GM18505 (cell line): ENCODE data around the gene PLA2G2C.

ENCODE experiments used
- ATAC-seq: cut with Tn5 transposase; IDR thresholded peaks from one replicate; pipeline ENCODE4 v1.9.1; 2021; ENCODE audit not compliant: unreplicated experiment
- POLR2A ChIP-seq: IDR thresholded peaks from 4 replicates; pipeline ENCODE4 v1.6.1; 2011; ENCODE audit warnings: borderline replicate concordance; ENCODE audit not compliant: insufficient read depth, insufficient read length; ENCODE audit errors: extremely low read depth

PLA2G2C gene

DNA sequence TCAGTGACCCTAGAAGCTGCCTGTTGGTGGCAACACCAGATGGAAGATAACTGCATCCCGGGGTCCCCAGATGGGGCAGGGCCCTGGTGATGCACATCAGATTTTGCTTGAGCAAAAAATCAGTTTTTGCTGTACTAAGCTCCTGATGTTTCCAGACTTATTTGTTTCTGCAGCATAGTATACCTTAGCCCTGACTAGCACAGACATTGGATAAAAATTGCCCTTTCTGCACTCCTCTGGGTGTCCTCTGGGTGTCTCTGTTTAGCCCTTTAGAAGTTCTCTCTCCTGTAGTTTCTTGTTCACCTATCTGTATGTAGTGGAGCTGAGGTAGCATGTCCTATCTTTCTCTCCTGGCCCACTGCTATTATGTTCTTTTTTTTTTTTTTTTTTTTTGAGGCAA lies 30.3 kb upstream of the PLA2G2C start:
- no peak for TF ChIP-seq POLR2A

DNA sequence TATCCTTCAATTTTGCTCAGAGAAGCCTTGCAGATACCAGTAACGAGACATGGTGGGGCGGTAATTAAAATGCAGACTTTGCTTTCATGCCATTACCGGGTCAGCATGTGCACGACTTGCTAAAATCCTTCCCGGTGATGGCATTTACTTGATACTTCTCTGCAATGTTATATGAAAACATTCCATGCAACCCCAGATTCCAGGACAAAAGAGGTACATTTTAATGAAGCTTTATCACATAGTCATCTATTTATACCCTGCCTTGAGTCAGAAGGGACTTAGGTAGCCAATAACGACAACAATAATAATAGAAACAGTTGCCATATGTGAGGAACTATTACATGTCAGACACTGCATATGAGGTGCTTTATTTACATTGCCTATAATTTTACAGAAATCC lies 29.4 kb upstream of the PLA2G2C start:
- no peak for ATAC-seq
- no peak for TF ChIP-seq POLR2A

More for the DNA sequence above, 30.3 kb upstream of the PLA2G2C start:
- no peak for ATAC-seq

DNA sequence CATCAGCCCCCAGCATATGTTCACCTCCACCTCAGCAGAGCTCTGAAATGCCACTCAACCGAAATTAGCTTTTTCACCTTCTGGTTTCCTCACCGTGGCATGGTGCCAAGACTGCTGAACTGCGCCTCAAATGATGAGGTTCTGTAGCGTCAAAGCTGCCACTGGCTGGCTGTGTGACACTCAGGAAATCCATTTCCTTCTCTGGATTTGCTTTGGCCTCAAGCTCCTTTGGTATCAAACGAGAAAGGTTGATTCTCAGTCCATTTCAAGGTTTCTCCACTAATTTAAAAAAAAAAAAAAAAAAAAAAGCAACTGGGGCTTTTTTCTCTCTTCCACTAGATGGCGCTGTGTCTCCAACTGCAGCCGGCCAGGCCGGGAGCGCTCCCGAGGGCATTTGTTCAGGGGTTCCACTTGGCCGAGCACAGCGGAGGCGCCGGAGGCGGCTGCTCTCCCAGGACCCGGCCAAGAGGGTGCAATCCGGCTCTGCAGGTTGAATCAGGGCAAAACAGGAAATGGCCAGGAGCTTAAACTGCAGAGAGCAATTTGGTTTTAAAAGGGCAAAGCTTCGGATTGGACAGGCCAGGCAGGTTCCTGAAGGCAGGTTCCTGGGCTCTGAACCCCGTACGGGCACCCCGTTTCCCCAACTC lies 26.5 kb upstream of the PLA2G2C start:
- TF ChIP-seq POLR2A = no peak
- ATAC-seq = no peak

DNA sequence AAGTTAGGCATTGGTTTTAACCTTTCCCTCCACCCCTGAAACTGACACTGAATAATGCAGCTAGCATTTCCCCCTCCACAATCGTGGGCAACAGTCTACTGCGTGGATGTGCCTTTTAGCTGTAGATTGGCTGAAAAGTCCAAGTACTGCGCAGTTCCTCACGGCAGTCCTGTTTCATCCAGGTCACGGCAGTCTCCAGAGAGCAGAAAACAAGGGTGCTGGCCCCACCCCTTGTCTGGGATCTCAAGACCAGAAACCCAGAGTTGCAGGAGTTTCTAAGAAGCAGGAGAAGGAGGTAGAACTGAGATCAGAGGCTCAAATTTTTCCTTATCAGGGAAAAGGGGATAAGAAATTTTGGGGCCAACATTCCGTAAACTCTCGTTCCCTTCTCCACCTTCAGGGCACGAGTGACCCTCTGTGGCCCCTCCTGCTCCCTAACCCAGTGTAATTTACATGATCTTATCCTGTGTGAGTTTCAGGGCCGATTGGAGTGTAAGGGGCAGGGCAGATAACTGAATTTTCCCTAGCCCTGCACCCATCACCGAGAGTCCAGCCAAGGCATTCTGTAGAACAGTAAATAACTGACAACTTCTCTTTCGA lies 25.9 kb upstream of the PLA2G2C start:
- TF ChIP-seq POLR2A = no peak
- ATAC-seq = no peak

DNA sequence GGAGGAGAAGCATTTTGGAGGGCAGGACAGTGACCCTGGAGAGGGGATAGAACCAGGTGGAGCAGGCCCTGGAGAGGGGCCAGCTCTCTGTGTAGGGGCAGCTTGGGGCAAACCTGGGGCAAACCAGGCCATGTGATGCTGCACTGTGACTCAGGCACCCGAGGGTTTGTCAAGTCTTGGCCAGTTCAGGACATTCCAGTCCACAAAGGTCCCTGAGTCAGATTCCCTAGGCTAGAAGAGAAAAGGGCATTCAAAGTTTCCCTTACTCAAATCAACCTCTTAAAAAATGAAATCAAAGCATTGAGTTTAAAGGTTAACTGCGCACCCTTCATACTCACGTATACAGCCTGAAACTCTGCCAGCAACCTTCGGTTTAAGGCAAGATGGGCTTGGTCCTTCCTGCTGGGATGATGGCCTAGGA lies 25.2 kb upstream of the PLA2G2C start:
- TF ChIP-seq POLR2A = no peak
- no peak for ATAC-seq

DNA sequence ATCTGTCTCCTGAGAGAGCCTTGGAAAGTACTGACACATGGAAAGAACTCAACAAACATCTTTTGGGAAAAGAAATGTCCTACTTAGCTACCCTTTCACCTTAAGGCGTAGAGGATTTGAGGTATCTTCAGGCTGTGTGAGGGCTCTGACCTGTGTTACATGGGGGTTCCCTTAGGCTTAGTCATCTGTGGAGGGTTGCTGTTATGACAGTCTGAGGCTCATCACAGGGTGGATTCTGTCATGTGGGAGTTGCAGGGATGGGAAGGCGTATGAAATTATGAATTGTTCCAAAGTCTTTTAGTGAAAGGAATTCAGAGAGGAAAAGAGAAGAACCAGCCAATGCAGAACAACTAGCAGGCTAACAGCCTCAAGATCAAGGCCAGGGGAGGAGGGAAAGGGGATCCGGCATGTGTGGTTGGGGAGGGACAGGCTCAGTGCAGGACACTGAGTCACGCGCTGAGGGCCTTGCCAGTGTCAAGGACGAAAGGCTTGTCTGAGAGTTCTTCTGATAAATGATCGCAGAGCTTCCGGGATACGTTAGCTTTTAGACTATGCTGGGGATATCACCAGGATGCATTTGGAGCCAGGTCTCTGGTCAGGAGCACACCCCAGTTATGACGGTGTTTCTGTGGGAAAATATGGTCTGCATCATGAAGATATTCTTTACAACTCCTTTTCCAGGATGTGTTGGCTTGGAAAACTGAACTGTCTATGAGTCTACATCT lies 24.6 kb upstream of the PLA2G2C start:
- TF ChIP-seq POLR2A = no peak
- ATAC-seq = no peak

DNA sequence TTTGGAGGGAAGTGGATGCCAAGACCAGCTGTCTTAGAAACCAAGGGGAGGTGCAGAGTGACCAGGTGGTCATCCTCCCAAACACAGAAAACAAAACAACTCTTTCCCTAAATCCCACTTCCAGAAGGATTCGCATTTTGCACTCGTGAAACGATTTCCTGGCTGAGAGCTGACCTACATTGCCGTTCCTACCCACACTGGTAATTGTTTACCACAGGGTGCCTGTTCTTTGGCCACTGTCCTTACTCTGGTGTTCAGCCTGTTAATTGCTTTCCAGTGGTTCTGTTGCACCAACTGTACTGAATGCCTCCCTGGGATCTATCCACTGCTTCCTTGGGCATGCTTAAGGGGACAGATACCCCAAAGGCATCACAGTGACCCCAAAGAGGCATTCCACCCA lies 23.2 kb upstream of the PLA2G2C start:
- TF ChIP-seq POLR2A = no peak

DNA sequence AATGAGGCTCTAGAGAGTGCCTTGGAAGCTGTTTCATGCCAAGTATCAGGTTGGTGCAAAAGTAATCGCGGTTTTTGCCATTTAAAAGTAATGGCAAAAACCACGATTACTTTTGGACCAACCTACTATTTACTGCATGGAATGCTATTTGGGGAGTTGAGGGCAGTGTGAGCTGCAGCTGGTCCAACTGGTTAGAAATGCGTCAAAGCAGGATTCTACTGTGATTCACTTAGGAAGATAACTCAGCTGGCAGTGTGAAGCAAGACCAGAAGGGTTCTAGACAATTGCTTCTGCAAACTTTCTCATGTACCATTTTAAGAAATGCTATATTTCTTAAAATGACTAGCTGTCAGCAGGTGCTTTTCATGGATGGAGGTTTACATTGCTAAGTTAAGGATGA lies 21.2 kb upstream of the PLA2G2C start:
- ATAC-seq = no peak
- TF ChIP-seq POLR2A = no peak

More for the DNA sequence above, 23.2 kb upstream of the PLA2G2C start:
- no peak for ATAC-seq

DNA sequence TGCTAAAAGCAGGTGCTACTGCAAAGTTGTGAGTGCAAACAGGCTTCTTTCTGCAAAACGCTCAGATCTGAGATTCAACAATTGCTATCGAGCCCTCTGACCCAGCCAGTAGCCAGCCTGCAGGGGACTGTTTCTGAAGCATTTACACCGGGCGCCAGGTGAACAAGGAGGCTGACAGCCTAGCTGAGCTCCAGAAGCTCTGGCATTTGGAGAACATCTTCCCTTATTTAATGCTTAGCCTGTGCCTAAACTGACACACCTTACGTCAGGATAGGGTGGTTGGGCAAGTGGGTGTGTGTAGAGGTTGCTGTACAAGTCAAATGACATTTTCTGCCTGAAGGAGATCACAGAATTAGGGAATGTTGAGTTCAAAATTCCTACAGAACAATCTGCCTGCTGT lies 15.8 kb upstream of the PLA2G2C start:
- no peak for ATAC-seq
- TF ChIP-seq POLR2A = no peak

DNA sequence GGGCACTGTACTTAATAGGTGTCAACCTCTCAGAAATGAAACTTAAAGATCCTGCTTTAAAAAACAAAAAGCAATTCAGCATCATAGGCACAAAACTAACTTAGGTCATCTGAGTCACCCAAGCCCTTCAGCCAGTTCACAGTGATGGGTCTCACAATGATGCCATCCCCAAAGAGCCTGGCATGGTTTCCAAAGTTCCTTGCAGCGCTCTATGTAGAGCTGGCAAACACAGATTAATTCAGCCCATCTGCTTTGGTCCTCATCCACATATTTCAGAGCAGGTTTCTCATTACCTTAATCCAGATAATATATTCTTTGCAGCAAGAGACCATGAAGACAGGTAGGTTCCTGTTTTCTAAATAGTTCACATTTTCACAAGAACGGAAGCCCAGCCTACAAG lies 14.6 kb upstream of the PLA2G2C start:
- TF ChIP-seq POLR2A = no peak
- ATAC-seq = no peak

DNA sequence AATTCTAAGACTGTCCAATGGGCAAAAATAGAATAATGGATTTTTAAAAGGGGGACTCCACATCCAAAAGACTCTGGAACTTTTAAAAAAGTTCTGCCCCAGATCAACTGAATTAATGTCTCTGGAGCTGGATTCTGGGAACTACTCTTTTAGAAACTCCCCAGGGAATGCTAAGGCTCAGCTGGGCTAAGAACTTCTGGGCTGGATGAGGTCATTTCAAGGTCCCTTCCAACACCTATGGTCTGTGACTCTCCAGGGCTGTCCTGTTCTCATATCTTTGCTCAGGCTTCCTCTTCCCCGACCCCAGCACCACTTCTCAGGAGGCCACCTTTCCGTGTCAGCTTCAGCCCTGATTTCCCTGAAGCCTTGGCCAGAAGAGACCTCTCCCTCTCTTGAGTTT lies 13.5 kb upstream of the PLA2G2C start:
- no peak for TF ChIP-seq POLR2A
- no peak for ATAC-seq

DNA sequence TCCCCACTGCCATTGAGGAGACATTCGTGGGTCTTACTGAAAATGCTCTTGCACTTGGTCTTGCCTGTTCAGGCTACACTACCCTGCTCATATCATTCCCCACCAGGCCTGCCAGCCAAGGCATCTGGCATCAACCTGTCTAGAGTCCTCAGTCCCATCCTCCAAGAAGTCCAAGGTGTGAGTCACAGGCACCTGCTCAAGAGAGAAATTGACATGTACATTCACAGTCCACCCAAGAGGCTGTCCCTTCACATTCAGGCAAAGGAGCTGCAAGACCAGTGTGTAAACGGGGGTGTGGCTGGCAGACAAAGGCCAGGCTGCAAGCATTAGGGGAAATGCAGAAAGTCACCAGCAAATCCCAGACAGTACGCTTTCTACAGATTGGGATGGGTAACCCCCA lies 13.1 kb upstream of the PLA2G2C start:
- TF ChIP-seq POLR2A = no peak

DNA sequence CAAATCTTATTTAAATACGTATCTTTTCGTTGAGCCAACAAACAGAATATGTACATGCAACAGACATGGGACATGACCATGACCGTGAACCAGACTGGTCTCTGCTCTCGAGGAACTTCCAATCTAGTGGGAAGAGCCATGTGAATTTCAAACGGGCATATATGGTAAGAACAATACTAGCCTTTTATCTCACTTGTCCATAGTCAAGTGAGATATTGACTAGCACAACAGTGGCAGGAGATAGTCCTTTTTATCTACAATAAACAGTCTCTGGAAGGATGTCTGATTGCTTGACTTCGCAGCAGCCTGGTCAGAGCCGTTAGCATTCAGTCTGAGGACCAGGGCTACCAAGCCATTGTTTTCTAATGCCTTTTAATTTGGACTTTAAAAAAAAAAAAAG lies 12.6 kb upstream of the PLA2G2C start:
- no peak for ATAC-seq
- TF ChIP-seq POLR2A = no peak

More for the DNA sequence above, 13.1 kb upstream of the PLA2G2C start:
- no peak for ATAC-seq

DNA sequence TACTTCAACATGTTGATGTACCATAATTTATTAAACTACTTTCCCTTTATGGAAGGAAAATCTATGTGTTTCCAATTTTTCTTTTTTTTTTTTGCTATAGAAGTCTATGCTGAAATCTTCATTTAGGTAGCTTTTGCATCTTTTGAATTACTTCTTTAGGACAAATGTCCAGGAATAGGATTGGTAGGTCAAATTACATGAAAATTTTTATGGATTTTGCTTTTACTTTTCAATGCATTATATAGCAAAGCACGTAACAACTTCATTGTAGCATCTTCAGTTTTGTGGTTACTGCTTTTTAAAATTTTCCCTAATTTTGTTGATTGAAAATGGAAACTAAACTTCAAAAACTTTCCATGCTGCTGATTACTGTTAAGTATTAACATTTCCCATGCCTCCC lies 12.0 kb upstream of the PLA2G2C start:
- ATAC-seq = no peak
- no peak for TF ChIP-seq POLR2A
